Bone marrow (tissue), 2 donors: ENCODE measurements around the gene GID8.
"Not testable (repeated sequence)": the region's sequence is repeated elsewhere in the genome, so short reads cannot be mapped to it uniquely, and the experiment has no call there.

Experiments used
- DNase-seq, 2 donors: peaks; one replicate each; lab custom pipeline; 2025; lab: John Stamatoyannopoulos, UW

GID8 gene

GRCh38 chr20:62922451-62922921, 15.5 kb upstream of the GID8 start:
- no peak for DNase-seq

GRCh38 chr20:62923059-62923668, 14.8 kb upstream of the GID8 start:
- DNase-seq, result not testable (repeated sequence)

- no peak for DNase-seq
Observed at GRCh38 chr20:62923669-62924441, 14.1 kb upstream of the GID8 start.

- no peak for DNase-seq
Observed at GRCh38 chr20:62924442-62925075, 13.4 kb upstream of the GID8 start.

- DNase-seq, result no peak
Observed at GRCh38 chr20:62925076-62925419, 12.9 kb upstream of the GID8 start.

- DNase-seq, result peak in 1 of 2 donors; percentile 67
Observed at GRCh38 chr20:62925420-62926228, 12.3 kb upstream of the GID8 start.

- DNase-seq, result peak; percentile 64 to 80
Observed at GRCh38 chr20:62926229-62927127, 11.5 kb upstream of the GID8 start, which contains the start of gene DIDO1. Gene DIDO1 (minus strand): TSS chr20:62926505.

- no peak for DNase-seq
Observed at GRCh38 chr20:62927128-62927705, 10.7 kb upstream of the GID8 start.

GRCh38 chr20:62928246-62928939, 9.6 kb upstream of the GID8 start:
- no peak for DNase-seq

- peak in 1 of 2 donors; percentile 32 for DNase-seq
Observed at GRCh38 chr20:62929051-62929538, 8.9 kb upstream of the GID8 start.

- no peak for DNase-seq
Observed at GRCh38 chr20:62931464-62931863, 6.5 kb upstream of the GID8 start.

GRCh38 chr20:62933966-62934365, 4.0 kb upstream of the GID8 start:
- no peak for DNase-seq

- DNase-seq, result no peak
Observed at GRCh38 chr20:62935204-62935967, 2.6 kb upstream of the GID8 start.

GRCh38 chr20:62935968-62936585, 1.9 kb upstream of the GID8 start:
- no peak for DNase-seq

GRCh38 chr20:62937268-62938104, 461 bp upstream of the GID8 start:
- peak; percentile 85 to 88 for DNase-seq

- DNase-seq, result no peak
Observed at GRCh38 chr20:62940875-62941274, 2.9 kb downstream of the GID8 start.

- DNase-seq, result no peak
Observed at GRCh38 chr20:62941792-62942191, 3.8 kb downstream of the GID8 start.

- DNase-seq, result no peak
Observed at GRCh38 chr20:62942456-62942855, 4.5 kb downstream of the GID8 start.
